ENCODE results near the gene DRD4.

DNA sequence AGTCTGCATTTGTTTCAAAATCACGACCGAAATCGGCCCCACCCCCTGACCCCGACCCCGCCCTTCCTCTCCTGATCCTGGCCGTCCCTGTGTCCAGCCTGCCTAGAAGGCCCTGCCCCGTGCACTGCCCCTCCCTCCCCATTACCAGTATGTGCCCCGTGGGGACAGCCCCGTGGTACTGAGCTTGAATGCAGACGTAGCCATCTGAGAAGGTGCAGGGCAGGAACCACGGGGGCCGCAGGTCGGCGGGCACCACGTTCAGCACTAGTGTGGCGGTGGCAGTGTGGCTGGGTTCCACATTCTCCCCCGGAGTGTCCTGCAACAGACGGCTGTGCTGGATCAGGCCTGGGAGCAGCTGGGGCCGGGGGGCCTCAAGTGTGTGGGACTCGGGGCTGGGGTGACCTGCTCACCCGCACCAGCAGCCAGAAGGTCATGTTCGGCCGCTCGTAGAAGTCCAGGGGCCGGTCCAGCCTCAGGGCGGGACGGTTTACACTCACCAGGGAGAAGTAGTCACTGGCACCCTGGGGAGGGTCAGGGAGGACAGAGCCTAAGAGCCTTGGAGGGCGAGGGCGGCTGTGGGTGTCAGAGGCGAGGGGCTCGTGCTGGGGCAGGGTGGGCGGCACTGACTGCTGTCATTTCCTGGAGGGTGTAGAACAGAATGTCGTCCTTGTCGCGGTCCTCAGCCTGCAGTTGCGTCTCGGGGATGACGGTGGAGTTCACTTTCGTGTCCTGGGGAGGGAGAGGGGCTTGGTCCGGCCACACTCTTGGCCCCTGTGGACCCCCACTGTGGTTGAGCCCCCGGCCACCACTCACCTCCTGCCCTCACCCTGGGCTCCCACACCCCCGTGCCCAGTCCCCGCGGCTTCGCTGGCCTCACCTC, 15.9 kb upstream of the DRD4 start:
- TF ChIP-seq CTCF (IDR thresholded peaks at IDR 0.05) (no peak), EZH2 (IDR thresholded peaks at IDR 0.05; ENCODE audit: borderline replicate concordance, insufficient read depth, low read depth, low read length, poor library complexity, severe bottlenecking) (no peak)

All from B cell (primary cell).